GM21515 (cell line): ENCODE data around the gene CD2BP2.
"Not testable (repeated sequence)": the region's sequence is repeated elsewhere in the genome, so short reads cannot be mapped to it uniquely, and the experiment has no call there.

Experiments
- ATAC-seq: cut with Tn5 transposase; IDR thresholded peaks from one replicate; pipeline ENCODE4 v1.9.1; 2021; ENCODE audit not compliant: unreplicated experiment

The CD2BP2 gene

GRCh38 chr16:30355144-30355953 is at the start of gene CD2BP2:
Gene CD2BP2, minus strand, starts transcription at chr16:30355308. Its CDS starts 627 bp downstream, at chr16:30354681.
- ATAC-seq: peak; percentile 48

- no peak for ATAC-seq
These were observed 46.8 kb upstream of the CD2BP2 start for GRCh38 chr16:30401768-30402425.

- ATAC-seq: no peak
These were observed 44.5 kb upstream of the CD2BP2 start for GRCh38 chr16:30399435-30400186.

GRCh38 chr16:30398661-30399434 is 43.7 kb upstream of the CD2BP2 start:
- ATAC-seq: no peak

- ATAC-seq: no peak
These were observed 42.9 kb upstream of the CD2BP2 start for GRCh38 chr16:30397776-30398660.

- ATAC-seq: no peak
These were observed 41.9 kb upstream of the CD2BP2 start for GRCh38 chr16:30397056-30397455.

- ATAC-seq: not testable (repeated sequence)
These were observed 41.5 kb upstream of the CD2BP2 start for GRCh38 chr16:30396627-30397026.

GRCh38 chr16:30395992-30396585 is 41.0 kb upstream of the CD2BP2 start:
- no peak for ATAC-seq

GRCh38 chr16:30395155-30395991 is 40.3 kb upstream of the CD2BP2 start, which contains the start of gene ZNF48:
Gene ZNF48, plus strand, starts transcription at chr16:30395420. Its CDS starts 375 bp downstream, at chr16:30395795.
- ATAC-seq: peak; percentile 61

- ATAC-seq: no peak
These were observed 39.6 kb upstream of the CD2BP2 start for GRCh38 chr16:30394592-30395154.

GRCh38 chr16:30383521-30383920 is 28.4 kb upstream of the CD2BP2 start:
- no peak for ATAC-seq

GRCh38 chr16:30382111-30382881 is 27.2 kb upstream of the CD2BP2 start, which contains the start of gene SEPTIN1:
Gene SEPTIN1, minus strand, starts transcription at chr16:30382561. Its CDS starts 19 bp downstream, at chr16:30382542.
- ATAC-seq: no peak

- no peak for ATAC-seq
These were observed 26.4 kb upstream of the CD2BP2 start for GRCh38 chr16:30381291-30382041.

GRCh38 chr16:30380803-30381208 is 25.7 kb upstream of the CD2BP2 start:
- ATAC-seq: no peak

- no peak for ATAC-seq
These were observed 25.1 kb upstream of the CD2BP2 start for GRCh38 chr16:30380072-30380802.
